SW 1271 (cell line): ENCODE measurements around the gene SCNN1A.

Source experiments
- DNase-seq, 2 experiments: peaks; one replicate each; lab custom pipeline; 2025; lab: John Stamatoyannopoulos, UW

SCNN1A gene

GRCh38 chr12:6317693-6318439 is 57.5 kb downstream of the SCNN1A start:
- no peak for DNase-seq

GRCh38 chr12:6316921-6317692 is 58.3 kb downstream of the SCNN1A start:
- DNase-seq, result no peak

DNA sequence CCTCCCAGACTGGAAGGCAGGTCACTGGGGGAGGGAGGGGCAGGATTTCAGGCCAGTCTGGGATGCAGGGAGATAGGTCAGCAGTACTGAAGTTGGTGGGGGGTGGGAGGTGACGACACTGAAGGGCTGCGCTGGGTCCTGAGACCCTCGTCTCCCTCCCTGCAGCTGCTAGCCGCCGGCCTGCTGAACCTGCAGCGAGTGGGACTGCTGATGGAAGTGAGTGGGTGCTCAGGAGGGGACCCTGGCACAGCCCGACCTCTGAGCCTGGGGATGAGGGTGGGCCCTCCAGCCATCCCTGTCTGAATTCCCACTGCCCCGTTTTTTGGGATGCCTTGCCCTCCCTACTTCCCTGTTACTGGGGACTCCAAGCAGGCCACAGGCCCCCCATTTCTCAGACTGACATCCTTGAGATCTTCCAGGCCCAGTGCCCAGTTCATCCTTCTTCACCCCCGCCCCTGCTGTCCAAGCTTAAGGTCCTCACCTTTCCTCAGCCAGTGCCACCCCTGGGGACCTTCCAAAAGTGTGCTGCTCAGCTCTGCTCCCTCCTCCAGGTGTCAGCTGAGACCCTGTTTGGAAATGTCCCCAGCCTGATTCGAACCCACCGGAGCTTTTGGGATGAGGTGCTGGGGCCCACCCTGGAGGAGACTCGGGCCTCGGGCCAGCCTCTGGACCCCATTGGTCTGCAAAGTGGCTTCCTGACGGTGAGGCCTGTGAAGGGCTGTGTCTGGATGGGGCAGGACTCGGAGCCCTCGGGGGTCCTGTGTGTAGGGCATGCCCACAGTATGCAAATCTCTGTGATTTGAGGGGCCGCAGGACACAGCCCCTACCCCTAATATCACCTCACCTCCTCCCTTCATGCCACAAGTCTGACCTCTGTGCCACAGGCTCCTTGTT is 59.4 kb downstream of the SCNN1A start:
- no peak for DNase-seq

DNA sequence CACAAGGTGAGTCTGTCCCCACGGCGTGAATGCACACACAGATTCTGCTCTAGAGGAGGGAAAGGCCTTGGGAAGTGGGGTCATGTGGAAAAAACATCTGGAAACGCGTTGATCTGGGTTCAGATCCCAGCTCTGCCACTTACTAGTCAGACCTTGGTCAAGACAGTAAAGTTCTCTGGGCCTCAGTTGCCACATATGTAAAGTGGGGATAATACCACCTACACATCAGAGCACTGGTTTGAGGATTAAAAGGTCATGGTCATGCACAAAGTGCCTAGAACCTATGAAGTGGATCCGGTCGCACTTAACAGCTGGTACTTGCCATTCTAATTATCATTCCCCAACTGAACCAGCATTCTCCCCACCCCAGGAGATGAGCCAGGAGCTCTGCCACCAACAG is 60.2 kb downstream of the SCNN1A start:
- no peak for DNase-seq

- no peak for DNase-seq
Measured at GRCh38 chr12:6314776-6315175, 60.6 kb downstream of the SCNN1A start.

DNA sequence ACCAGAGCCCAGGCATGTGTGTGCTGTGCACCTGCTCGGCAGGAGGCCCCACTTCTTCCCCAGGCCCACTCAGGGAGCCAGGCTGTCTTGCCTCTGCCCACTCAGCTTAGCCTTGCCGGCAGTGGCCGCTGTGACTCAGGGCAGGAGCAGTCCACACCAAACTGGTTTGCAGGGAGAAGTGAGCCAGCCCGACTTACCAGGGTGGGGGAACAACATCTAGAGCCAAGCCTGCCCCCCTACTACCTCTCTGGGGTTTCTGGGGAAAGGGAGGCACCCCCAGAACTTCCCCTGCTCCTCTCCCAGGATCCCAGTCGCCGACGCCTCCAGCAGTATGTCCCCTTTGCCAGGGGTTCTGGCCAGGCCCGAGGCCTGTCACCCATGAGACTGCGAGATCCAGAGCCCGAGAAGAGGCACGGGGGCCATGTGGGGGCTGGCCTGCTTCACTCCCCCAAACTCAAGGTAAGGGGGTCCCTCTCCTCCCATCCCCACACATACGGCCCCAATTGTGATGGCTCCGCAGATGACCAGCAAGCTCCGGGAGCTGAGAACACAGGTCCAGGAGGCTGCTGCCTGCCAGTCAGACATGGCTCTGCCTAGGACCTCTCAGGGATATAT is 61.9 kb downstream of the SCNN1A start:
- DNase-seq, result no peak

- DNase-seq, result no peak
Measured at GRCh38 chr12:6312529-6313325, 62.6 kb downstream of the SCNN1A start.

DNA sequence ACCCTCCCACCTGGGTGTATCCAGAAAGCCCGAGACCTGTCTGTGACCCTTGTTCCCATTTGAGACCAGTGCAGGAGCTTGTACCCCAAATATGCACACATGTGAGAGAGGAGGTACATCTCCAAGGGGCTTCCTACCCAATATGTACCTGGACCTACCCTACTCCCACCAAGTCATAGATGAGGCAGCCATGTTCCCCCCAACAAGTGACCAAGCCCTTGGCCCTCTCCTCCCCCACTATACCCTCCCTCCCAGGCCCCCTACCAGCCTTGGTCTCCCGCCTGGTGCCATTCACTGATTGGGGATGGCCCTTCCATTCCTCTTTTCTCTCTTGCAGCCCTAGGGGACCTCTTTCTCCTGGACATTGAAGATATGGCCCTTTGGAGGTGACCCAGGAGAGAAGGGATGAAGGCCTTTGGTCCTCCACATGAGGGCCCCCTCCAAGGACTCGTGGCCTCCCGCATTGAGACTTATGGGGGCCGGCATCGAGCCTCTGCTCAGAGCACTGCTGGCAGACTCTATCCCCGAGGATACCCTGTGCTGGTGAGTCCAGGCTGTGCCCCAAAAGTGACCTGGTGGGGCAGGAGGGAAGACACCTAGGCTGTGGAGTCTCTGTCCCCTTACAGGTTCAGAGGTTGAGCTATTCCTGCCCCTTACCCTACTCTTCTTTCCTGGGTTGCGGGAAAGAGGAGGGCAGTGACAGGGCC is 63.4 kb downstream of the SCNN1A start:
- no peak for DNase-seq

DNA sequence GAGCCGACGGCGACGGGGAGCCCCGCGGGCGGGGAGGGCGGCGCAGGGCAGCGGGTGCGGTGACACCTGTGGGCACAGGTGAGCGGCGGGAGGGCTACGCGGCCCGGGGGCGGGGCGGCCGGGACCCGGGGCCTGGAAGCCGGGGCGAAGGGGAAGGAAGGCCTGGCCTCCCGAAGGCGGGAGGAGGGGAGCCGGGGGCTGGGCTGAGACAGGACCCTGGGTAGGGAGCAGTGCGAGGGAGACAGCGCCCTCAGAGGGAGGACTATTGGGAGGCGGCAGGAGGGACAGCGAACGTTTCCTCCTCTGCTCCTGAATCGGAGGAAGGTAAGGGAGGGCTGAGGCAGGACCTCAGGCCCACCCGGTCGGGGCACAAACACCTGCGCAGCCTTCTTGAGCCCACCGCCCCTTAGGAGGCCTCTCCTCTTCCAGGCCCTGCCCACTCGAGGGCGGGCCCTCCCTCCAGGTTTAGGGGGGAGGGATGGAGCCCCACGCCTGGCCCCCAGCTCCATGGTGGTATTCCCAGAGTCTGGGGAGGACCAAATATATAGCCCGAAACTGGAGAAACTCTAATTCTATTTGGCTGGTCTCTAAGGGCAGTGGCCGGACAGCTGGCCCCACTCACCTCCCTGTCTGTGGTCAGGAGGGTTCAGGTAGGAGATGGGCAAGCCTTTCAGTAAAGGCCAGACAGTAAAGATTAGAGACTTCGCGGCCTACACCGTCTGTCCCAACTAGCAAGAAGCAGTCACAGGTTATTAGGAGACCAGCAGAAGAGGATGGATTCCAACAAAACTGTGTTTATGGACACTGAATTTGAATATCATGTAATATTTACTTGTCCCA is 64.4 kb downstream of the SCNN1A start:
- DNase-seq, result no peak

DNA sequence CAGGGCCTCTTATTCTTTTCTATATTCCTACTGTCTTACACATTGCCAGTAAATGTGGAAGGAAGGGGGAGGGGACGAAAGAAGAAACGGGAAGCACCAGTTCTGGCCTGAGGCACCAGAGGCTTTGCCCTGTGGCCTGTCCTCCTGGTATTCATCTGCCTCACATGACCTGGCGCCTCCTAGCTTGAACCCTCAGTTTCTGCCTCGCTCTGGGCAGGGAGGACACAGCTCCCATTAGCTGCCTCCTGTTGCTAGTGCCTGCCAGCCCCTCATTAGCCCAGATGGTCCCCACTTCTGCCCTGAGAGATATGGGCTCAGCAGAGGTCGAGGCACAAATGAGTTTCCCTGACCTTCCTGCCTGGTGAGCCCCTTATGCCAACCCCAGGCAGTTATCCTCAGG is 67.8 kb downstream of the SCNN1A start:
- DNase-seq, result no peak

GRCh38 chr12:6306599-6307220 is 68.7 kb downstream of the SCNN1A start:
- no peak for DNase-seq

DNA sequence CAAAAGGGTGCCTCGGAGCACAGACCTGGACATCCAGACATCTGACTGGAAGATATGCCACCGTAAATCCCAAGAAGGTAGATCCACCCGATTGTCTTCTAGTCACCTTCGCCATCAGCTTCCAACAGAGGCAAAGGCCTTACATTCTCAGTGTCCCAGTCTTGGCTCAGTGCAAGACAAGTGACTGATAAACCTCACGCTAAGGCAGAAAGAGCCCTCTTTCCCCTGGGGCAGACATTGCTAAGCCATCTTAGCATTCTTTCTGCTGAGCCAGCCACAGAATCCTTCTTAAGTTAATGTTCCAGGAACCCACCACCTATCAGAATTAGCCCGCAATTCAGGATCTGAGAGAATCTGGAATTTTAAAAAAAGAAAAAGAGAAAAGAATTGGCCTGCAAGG is 69.2 kb downstream of the SCNN1A start:
- no peak for DNase-seq

DNA sequence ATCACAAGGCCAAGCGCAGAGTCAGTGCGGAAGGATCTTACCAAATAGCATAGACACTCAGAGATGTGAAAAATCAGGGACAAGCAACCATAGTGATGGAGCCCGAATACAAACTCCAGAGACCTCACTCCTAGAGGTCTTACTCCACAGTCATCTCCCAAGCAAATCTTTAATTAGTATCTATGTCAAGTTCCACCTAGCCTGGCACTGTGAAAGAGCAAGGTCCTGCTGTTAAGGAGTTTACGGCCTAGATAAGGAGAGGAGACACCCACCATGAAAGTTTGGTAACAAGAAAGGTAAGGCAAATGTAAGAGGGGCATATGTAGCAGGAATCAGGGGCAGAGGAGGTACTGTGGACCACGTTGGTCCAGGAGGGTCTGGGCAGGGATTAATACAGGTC is 72.3 kb downstream of the SCNN1A start:
- no peak for DNase-seq

GRCh38 chr12:6302621-6303020 is 72.7 kb downstream of the SCNN1A start:
- no peak for DNase-seq

DNA sequence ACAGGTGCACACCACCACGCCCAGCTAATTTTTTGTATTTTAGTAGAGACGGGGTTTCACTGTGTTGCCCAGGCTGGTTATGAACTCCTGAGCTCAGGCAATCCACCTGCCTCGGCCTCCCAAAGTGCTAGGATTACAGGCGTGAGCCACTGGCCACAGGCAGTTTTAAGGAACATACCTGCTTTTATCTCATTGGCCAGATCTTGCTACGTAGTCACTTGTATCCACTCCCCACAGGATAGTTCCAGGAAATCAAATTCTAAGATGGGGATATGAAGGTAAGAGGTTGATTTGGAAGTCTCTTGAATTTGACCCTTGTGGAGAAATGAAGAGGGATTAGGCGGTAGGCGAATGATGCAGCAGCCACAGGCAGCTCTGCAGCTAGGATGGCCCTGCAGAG is 73.6 kb downstream of the SCNN1A start:
- DNase-seq, result no peak

DNA sequence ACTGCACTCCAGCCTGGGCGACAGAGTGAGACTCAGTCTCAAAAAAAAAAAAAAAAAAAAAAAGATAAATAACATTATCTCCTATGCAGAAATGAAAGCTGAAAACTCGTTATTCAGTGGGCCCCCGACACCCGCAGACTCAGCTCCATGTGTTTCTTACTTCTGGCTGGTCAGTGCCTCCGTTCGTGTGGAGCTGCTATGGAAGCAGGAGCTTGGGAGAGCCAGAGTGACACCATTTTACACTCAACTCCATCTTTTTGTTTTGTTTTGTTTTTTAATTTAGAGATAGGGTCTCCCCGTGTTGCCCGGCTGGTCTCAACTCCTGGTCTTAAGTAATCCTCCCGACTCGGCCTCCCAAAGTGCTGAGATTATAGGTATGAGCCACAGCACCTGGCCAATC is 78.2 kb downstream of the SCNN1A start:
- DNase-seq, result no peak
